GM21360 (cell line): ENCODE measurements around the gene ACAA2.

Experiments used
- ATAC-seq: cut with Tn5 transposase; IDR thresholded peaks from one replicate; pipeline ENCODE4 v1.9.1; 2021; ENCODE audit warnings: mild to moderate bottlenecking, moderate library complexity; ENCODE audit not compliant: unreplicated experiment

The ACAA2 gene

GRCh38 chr18:49768051-49768391 is 45.3 kb downstream of the ACAA2 start:
- no peak for ATAC-seq

- ATAC-seq = no peak
Observed at GRCh38 chr18:49767111-49768050, 46.0 kb downstream of the ACAA2 start.

- no peak for ATAC-seq
Observed at GRCh38 chr18:49766646-49767045, 46.7 kb downstream of the ACAA2 start.

DNA sequence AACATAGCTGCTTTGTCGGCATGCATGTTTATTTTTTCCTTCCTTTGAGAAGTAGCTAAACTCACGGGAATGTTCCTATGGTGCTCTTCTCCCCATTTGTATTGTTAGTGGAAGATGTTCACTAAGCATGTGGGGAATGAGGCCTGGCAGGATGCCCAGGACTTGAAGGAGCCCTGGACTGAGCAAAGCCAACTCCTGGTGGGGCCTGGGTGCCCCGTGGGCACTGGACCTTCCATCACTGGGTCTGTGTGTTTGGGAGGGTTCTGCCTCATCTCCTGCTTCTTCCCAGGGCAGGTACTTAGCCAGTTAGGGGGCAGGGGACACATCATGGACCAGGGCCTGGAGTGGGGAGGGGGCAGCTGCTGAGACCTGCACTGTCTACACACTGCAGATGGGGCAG is 49.3 kb downstream of the ACAA2 start:
- no peak for ATAC-seq

DNA sequence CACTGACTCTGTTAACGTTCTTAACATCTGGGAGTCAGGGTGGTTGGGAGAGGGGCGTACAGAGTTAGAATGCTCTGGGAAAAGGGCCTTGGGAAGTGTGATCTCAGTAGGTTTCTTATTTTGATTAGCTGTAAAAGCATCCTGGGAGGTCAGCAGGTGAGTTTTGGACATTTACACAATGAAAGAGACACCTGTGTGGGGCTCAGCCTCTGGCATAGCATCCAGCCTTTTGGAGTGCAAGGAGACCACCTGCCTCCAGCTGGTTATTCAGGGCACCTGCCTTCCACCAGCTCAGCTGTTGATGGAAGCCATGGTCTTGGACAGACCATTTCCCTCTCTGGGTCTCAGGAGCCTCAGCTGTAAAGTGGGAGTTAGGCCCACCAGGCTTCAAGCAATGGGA is 49.7 kb downstream of the ACAA2 start:
- ATAC-seq = no peak

- ATAC-seq = no peak
Observed at GRCh38 chr18:49762191-49763077, 50.9 kb downstream of the ACAA2 start.

DNA sequence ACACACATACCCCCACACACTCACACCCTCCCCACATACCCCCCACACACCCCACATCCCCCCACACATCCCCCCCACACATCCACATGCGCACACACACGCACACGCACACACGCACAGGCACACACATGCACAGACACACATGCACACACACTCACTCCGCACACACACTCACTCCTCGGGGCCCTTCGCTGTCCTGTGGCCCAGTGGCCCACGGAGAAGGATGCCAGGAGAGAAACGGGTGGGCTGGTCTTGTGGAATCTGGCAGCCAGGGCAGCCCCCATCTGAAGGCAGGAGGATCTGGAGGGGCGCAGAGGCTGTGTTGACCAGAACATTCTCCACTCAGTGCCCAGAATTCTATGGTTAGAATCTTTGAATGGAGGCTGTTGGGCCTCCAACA is 51.6 kb downstream of the ACAA2 start:
- no peak for ATAC-seq

DNA sequence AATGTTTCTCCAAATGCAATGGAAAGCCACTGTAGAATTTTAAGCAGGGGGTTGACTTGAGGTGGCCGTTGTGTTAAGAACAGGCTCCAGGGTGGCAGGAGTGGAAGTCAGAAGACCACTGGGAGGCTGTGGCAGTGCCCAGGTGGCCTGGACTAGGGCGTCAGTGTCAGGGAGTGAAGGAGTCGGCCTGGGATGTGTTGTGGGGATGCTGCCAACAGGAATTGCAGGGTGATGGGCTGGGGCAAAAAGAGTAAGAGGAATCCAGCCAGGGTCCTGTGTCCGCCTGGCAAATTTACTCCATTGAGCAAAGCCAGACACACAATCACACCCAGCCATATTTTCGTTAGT is 55.1 kb downstream of the ACAA2 start:
- no peak for ATAC-seq

GRCh38 chr18:49757513-49758262 is 55.6 kb downstream of the ACAA2 start:
- ATAC-seq = no peak

- no peak for ATAC-seq
Observed at GRCh38 chr18:49756671-49757362, 56.5 kb downstream of the ACAA2 start.

DNA sequence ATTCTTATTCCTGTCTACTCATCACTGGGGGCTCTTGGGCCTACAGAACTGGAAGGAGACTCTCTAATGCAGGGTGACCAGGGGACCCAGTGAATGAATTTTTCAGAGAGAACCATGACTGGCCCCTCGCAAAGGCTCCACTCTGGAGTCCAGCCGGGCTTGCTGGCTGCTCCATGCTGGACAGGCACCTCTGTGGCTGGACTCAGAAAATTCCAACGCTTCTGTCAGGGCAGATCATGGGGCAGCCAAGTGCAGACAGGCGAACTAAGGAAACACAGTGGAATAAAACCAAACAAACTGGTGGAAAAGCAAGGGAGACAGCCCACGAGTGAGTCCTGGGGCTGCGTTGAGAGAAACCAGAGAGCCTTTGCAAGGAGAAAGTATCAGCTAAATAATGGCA is 57.2 kb downstream of the ACAA2 start:
- no peak for ATAC-seq

- ATAC-seq = no peak
Observed at GRCh38 chr18:49755489-49755888, 57.8 kb downstream of the ACAA2 start.

GRCh38 chr18:49754866-49755265 is 58.5 kb downstream of the ACAA2 start:
- no peak for ATAC-seq

GRCh38 chr18:49753643-49754042 is 59.7 kb downstream of the ACAA2 start:
- no peak for ATAC-seq

DNA sequence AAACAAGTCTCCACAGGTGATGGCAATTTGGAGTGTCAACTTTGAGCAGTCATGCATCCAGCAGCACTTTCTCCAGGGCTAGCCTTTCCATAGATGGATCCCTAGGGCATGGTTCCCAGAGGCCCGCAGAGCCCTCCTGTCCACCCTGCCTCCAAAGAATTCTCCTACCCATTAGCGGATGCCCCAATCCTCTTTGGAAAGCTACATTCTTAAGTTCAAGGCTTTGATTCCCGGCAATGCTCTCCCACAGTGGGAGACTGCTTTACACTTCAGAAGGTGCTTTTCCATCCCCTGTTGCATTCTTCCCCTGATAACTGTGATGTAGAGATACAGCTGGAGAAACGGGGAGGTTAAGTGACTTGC is 61.3 kb downstream of the ACAA2 start:
- ATAC-seq = no peak

DNA sequence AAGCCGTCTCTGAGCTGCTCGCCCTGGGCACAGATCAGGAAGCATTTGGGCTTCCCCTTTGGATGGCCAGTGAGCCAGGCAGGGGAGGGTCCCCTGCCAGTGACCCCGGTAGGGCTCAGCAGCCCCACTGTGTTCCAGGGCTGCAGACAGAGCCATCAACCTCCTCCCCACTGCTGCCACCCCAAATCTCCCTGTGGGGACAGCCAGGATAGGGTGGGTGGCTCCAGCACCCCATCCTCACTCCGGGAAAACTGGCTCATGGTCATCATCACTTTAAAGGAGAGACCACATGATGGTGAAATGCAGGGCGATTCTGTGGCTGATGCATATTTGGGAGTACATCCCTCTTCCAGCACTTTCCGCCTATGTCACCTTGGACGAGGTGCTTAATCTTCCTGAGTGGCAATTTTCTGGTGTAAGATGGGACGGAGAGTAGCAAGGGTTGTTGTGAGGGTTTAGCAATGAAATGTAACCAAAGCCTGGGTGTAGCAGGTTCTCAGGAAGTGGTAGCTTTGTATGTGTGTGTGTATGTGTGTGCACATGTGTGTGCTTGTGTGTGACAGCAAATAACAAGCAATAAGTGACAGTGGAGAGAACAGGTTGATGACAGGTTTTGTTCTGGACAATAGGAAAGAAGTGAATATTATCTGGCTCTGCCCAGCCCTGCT is 61.8 kb downstream of the ACAA2 start:
- ATAC-seq = no peak

DNA sequence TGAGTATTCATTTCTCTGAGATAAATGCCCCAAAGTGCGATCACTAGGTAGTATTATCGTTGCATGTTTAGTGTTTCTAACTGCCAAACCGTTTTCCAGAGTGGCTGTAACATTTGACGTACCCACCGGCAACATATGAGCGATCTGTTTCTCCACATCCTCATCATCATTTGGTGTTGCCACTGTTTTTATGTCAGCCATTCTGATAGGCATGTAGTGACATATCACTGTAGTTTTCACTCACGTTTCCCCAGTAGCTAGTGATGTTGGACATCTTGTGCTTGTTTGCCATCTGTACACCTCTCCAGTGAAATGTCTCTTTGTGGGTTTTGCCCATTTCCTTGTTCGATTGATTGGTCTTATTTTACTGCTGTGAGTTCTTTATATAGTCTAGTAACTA is 63.8 kb downstream of the ACAA2 start:
- no peak for ATAC-seq

DNA sequence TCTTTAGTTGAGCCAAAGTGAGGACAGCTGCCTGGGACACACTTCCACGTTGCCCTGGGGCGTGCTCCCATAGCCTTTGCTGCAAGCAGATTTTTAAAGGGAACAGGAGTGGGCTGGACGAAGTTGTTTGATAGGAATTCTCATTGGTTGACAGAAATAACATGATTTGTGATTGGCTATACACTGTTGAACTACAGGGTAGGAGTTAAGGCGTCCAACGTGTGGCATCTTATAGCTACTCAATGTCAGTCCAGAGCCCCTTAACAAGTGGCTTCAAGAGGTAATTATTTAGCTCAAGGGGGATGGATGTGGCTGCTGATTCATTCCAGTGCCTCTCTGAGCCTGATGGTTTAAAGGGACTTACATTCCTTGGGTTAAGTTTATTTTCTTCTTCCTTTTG is 65.5 kb downstream of the ACAA2 start:
- no peak for ATAC-seq

DNA sequence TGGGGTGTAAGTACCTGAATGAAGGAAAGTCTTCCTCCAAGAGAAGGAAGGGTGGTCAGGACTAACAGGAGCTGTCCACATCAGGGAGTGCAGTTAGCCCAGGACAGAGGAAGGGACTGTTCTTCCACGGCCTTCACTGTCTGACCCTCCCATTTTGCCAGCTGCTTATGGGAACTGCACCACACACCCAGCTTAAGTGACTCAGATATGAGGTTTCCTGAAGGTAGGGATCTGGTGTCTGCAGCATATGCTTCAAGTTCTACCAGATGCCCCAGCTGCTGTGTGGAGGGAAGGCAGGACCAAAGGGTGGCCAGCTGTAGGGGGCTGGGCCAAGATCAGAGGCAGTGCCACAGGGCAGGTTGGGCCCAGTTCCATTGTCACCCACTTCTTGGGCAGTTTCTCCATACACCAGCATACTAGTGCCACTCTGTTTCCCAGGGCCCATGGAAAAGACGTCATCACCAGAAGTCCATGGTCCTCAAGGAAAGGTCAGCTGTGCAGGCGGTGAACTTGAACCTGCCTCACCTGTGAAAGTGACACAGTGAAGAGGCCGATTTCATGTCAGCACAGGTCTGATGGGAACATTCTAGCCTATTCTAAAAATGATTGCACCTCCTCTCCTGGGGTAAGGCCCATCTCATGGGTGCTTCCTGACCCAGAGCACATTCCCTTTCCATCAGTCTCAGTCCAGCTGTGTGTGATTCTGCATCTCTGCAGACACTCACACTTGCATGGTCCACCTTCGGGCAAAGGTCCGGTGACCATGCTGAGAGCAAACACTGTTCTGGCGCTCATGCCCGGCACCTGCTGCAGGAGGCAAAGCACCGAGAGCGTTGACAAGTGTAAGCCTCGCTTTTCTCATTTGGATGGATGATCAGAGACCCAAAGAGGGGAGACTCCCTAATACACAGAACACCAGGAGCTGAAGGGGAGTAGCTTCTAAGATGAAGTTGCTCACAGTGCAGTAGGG is 68.0 kb downstream of the ACAA2 start:
- no peak for ATAC-seq
